WTC11 (cell line): ENCODE measurements around the gene TGDS.

Experiments used
- ATF1 ChIP-seq: sonication (generic); formaldehyde crosslinking; IDR thresholded peaks from 2 replicates; pipeline ENCODE4 v1.8.1; 2023; ENCODE audit warnings: mild to moderate bottlenecking, moderate library complexity, missing genetic modification reagents
- CBFB ChIP-seq: sonication (generic); formaldehyde crosslinking; IDR thresholded peaks from 2 replicates; pipeline ENCODE4 v1.8.1; 2022; ENCODE audit warnings: mild to moderate bottlenecking, low read depth, missing genetic modification reagents
- ELF4 ChIP-seq: sonication (generic); formaldehyde crosslinking; IDR thresholded peaks from 2 replicates; pipeline ENCODE4 v1.8.1; 2022; ENCODE audit warnings: low read depth, mild to moderate bottlenecking, moderate library complexity, missing genetic modification reagents
- SMAD3 ChIP-seq: sonication (generic); formaldehyde crosslinking; IDR thresholded peaks from 2 replicates; pipeline ENCODE4 v1.8.0; 2022; ENCODE audit warnings: missing genetic modification reagents, mild to moderate bottlenecking, borderline replicate concordance
- TF ChIP-seq, protein P1 (sequence below): fragments of 200-600 bp; IDR thresholded peaks from 2 replicates; pipeline ENCODE4 v1.8.0; 2022; ENCODE audit warnings: antibody characterized with exemption
- TF ChIP-seq, protein P2 (sequence below): sonication (generic); formaldehyde crosslinking; IDR thresholded peaks from 2 replicates; pipeline ENCODE4 v1.8.0; 2022; ENCODE audit warnings: mild to moderate bottlenecking, missing genetic modification reagents
- TF ChIP-seq, protein P3 (sequence below): sonication (generic); formaldehyde crosslinking; IDR thresholded peaks from 2 replicates; pipeline ENCODE4 v1.8.1; 2023; ENCODE audit warnings: mild to moderate bottlenecking, missing genetic modification reagents, moderate library complexity
- TF ChIP-seq, protein P4 (sequence below): sonication (generic); formaldehyde crosslinking; IDR thresholded peaks from 2 replicates; pipeline ENCODE4 v1.8.0; 2023; ENCODE audit warnings: mild to moderate bottlenecking, missing genetic modification reagents
- TF ChIP-seq, protein P5 (sequence below): sonication (generic); formaldehyde crosslinking; IDR thresholded peaks from 2 replicates; pipeline ENCODE4 v1.8.1; 2023; ENCODE audit warnings: mild to moderate bottlenecking, missing genetic modification reagents
- TF ChIP-seq, protein P6 (sequence below): sonication (generic); formaldehyde crosslinking; IDR thresholded peaks from 2 replicates; pipeline ENCODE4 v1.8.1; 2023; ENCODE audit warnings: mild to moderate bottlenecking, moderate library complexity, missing genetic modification reagents

DNA sequence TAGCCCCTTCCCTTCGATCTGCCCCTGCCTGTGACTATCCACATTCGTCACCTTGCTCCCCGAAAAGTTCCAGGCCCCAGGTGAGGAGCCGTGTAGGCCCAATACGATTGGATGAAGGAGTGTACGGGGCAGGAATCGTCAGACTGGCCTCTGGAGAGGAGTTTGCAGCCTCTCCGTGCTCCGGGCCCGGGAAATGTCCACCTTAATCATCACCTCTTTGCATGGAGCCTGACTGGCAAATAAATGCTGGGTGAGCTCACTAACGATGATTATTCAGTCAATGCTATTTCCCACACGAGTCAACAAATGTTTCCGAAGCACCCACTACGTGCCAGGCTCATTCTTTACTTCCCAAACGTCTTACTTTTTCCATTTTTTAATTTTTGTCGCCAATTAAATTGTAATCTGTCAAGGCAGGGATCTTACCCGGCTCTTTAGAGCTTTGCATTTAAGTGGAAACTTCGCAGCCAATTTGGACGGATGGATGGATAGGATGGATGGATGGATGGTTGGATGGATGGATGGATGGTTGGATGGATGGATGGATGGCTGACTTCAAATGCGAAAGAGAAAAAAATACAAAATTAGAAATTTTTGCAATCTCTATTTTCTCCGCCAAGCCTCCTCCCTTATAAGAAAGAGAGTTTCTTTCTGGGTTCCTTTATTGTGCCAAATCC, 45.8 kb downstream of the TGDS start:
- TF ChIP-seq, protein P1, sequence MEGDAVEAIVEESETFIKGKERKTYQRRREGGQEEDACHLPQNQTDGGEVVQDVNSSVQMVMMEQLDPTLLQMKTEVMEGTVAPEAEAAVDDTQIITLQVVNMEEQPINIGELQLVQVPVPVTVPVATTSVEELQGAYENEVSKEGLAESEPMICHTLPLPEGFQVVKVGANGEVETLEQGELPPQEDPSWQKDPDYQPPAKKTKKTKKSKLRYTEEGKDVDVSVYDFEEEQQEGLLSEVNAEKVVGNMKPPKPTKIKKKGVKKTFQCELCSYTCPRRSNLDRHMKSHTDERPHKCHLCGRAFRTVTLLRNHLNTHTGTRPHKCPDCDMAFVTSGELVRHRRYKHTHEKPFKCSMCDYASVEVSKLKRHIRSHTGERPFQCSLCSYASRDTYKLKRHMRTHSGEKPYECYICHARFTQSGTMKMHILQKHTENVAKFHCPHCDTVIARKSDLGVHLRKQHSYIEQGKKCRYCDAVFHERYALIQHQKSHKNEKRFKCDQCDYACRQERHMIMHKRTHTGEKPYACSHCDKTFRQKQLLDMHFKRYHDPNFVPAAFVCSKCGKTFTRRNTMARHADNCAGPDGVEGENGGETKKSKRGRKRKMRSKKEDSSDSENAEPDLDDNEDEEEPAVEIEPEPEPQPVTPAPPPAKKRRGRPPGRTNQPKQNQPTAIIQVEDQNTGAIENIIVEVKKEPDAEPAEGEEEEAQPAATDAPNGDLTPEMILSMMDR = no peak
- TF ChIP-seq, protein P2, sequence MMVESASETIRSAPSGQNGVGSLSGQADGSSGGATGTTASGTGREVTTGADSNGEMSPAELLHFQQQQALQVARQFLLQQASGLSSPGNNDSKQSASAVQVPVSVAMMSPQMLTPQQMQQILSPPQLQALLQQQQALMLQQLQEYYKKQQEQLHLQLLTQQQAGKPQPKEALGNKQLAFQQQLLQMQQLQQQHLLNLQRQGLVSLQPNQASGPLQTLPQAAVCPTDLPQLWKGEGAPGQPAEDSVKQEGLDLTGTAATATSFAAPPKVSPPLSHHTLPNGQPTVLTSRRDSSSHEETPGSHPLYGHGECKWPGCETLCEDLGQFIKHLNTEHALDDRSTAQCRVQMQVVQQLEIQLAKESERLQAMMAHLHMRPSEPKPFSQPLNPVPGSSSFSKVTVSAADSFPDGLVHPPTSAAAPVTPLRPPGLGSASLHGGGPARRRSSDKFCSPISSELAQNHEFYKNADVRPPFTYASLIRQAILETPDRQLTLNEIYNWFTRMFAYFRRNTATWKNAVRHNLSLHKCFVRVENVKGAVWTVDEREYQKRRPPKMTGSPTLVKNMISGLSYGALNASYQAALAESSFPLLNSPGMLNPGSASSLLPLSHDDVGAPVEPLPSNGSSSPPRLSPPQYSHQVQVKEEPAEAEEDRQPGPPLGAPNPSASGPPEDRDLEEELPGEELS (CRISPR knock-in tag) = no peak
- no peak for TF ChIP-seq SMAD3
- no peak for TF ChIP-seq ATF1
- TF ChIP-seq, protein P3, sequence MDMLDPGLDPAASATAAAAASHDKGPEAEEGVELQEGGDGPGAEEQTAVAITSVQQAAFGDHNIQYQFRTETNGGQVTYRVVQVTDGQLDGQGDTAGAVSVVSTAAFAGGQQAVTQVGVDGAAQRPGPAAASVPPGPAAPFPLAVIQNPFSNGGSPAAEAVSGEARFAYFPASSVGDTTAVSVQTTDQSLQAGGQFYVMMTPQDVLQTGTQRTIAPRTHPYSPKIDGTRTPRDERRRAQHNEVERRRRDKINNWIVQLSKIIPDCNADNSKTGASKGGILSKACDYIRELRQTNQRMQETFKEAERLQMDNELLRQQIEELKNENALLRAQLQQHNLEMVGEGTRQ = no peak
- TF ChIP-seq, protein P4, sequence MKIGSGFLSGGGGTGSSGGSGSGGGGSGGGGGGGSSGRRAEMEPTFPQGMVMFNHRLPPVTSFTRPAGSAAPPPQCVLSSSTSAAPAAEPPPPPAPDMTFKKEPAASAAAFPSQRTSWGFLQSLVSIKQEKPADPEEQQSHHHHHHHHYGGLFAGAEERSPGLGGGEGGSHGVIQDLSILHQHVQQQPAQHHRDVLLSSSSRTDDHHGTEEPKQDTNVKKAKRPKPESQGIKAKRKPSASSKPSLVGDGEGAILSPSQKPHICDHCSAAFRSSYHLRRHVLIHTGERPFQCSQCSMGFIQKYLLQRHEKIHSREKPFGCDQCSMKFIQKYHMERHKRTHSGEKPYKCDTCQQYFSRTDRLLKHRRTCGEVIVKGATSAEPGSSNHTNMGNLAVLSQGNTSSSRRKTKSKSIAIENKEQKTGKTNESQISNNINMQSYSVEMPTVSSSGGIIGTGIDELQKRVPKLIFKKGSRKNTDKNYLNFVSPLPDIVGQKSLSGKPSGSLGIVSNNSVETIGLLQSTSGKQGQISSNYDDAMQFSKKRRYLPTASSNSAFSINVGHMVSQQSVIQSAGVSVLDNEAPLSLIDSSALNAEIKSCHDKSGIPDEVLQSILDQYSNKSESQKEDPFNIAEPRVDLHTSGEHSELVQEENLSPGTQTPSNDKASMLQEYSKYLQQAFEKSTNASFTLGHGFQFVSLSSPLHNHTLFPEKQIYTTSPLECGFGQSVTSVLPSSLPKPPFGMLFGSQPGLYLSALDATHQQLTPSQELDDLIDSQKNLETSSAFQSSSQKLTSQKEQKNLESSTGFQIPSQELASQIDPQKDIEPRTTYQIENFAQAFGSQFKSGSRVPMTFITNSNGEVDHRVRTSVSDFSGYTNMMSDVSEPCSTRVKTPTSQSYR = no peak
- no peak for TF ChIP-seq ELF4 (CRISPR knock-in tag)
- TF ChIP-seq CBFB (CRISPR knock-in tag) = no peak
- TF ChIP-seq, protein P5, sequence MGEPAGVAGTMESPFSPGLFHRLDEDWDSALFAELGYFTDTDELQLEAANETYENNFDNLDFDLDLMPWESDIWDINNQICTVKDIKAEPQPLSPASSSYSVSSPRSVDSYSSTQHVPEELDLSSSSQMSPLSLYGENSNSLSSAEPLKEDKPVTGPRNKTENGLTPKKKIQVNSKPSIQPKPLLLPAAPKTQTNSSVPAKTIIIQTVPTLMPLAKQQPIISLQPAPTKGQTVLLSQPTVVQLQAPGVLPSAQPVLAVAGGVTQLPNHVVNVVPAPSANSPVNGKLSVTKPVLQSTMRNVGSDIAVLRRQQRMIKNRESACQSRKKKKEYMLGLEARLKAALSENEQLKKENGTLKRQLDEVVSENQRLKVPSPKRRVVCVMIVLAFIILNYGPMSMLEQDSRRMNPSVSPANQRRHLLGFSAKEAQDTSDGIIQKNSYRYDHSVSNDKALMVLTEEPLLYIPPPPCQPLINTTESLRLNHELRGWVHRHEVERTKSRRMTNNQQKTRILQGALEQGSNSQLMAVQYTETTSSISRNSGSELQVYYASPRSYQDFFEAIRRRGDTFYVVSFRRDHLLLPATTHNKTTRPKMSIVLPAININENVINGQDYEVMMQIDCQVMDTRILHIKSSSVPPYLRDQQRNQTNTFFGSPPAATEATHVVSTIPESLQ (CRISPR knock-in tag) = no peak
- TF ChIP-seq, protein P6, sequence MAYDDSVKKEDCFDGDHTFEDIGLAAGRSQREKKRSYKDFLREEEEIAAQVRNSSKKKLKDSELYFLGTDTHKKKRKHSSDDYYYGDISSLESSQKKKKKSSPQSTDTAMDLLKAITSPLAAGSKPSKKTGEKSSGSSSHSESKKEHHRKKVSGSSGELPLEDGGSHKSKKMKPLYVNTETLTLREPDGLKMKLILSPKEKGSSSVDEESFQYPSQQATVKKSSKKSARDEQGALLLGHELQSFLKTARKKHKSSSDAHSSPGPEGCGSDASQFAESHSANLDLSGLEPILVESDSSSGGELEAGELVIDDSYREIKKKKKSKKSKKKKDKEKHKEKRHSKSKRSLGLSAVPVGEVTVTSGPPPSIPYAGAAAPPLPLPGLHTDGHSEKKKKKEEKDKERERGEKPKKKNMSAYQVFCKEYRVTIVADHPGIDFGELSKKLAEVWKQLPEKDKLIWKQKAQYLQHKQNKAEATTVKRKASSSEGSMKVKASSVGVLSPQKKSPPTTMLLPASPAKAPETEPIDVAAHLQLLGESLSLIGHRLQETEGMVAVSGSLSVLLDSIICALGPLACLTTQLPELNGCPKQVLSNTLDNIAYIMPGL = no peak
